Gastrocnemius medialis (tissue), 4 donors: ENCODE results near the gene ZNF277.

Experiments
- CTCF ChIP-seq, 5 experiments: fragments of 450-650 bp in 3 of 5; fragments of 200-600 bp in 2 of 5; sonication (generic) in 2 of 5; IDR thresholded peaks in 4 of 5; conservative IDR thresholded peaks in 1 of 5; 1 replicate in 4 of 5; 2 replicates in 1 of 5; pipeline ENCODE4 v1.5.1; 2016 to 2019; ENCODE audit warnings: antibody characterized with exemption in 5 of 5, mild to moderate bottlenecking in 3 of 5, moderate library complexity in 3 of 5
- POLR2A ChIP-seq, 2 donors: fragments of 450-650 bp; IDR thresholded peaks; one replicate each; pipeline ENCODE4 v1.6.1; 2017; ENCODE audit warnings: antibody characterized with exemption in 2 of 2, mild to moderate bottlenecking in 2 of 2, moderate library complexity in 2 of 2

GRCh38 chr7:112260911-112261310 is 54.4 kb downstream of the ZNF277 start:
- no peak for TF ChIP-seq CTCF (IDR thresholded peaks at IDR 0.05 in 4 of 5, conservative IDR thresholded peaks at IDR 0.05 in 1 of 5)
- TF ChIP-seq POLR2A (IDR thresholded peaks at IDR 0.05), result no peak
